ENCODE measurements around the gene AHDC1. TPM values are rescaled to one million over a fixed set of nuclear protein-coding genes. Genes with fewer than 3 reads are reported as not detected.

Gene AHDC1
- total and polyA plus RNA-seq, 9 of the 15 experiments (the other 6 are each of a cell fraction or from before 2014, with no cell fraction given): 0.21 to 36.4 (median 4.7) TPM

GRCh38 chr1:27600498-27601175, 3.3 kb downstream of the AHDC1 start (continued):
- no peak for TF ChIP-seq ZBTB2 (IDR thresholded peaks at IDR 0.05)
- TF ChIP-seq ZZZ3 (IDR thresholded peaks at IDR 0.05): no peak
- peak; percentile 95 for TF ChIP-seq PKNOX1 (IDR thresholded peaks at IDR 0.05)
- TF ChIP-seq MBD2 (IDR thresholded peaks at IDR 0.05; ENCODE audit: borderline replicate concordance, low read depth): no peak
- TF ChIP-seq NFYB (IDR thresholded peaks at IDR 0.05; ENCODE audit: extremely low read depth, insufficient read length): peak; percentile 69
- TF ChIP-seq NUFIP1 (IDR thresholded peaks at IDR 0.05; ENCODE audit: partially characterized antibody): no peak

Data from K562 (cell line).